H1 (cell line): ENCODE data around the gene USH1C. TPM values are rescaled to one million over a fixed set of nuclear protein-coding genes. Genes with fewer than 3 reads are reported as not detected.

Experiments used
- CTCF ChIA-PET: fragments of 300-600 bp; sonication (Branson Sonifier 250); formaldehyde crosslinking; loops from one replicate; lab custom pipeline; 2021; ENCODE audit not compliant: partially characterized antibody; lab: Charles Lee
- POLR2A ChIA-PET: fragments of 300-600 bp; sonication (Branson Sonifier 250); formaldehyde crosslinking; loops from one replicate; lab custom pipeline; 2021; ENCODE audit warnings: inconsistent platforms; ENCODE audit not compliant: partially characterized antibody; lab: Charles Lee
- DNase-seq, 2 experiments: peaks; one replicate each; pipeline versions ENCODE4 v3.0.0 to v3.0.0-alpha.2; 2010 to 2022; ENCODE audit warnings: low spot score in 2 of 2, low read depth in 1 of 2, mixed read lengths in 1 of 2
- FAIRE-seq: peaks from 2 replicates; lab custom pipeline; 2011; peaks lifted over from hg19 to GRCh38; lab: Jason Lieb, UNC
- H2AFZ ChIP-seq: 2 replicates; pipeline ENCODE4 v1.8.1; 2012; ENCODE audit warnings: low read length, inconsistent platforms
- H2AK5ac ChIP-seq: 2 replicates; pipeline ENCODE4 v1.6.1; 2013; ENCODE audit warnings: low read depth, low read length
- H2BK120ac ChIP-seq: replicated peaks from 2 replicates; pipeline ENCODE3; 2013; ENCODE audit warnings: low read depth, low read length, inconsistent platforms
- H2BK12ac ChIP-seq: 2 replicates; pipeline ENCODE4 v1.6.1; 2013; ENCODE audit warnings: low read depth, low read length
- H2BK15ac ChIP-seq: 2 replicates; pipeline ENCODE4 v1.6.1; 2013; ENCODE audit warnings: low read length
- H2BK20ac ChIP-seq: 2 replicates; pipeline ENCODE4 v1.6.1; 2013; ENCODE audit warnings: low read length
- H2BK5ac ChIP-seq: 2 replicates; pipeline ENCODE4 v1.6.1; 2013; ENCODE audit warnings: low read depth, low read length
- H3K14ac ChIP-seq: 2 replicates; pipeline ENCODE4 v1.6.1; 2013; ENCODE audit warnings: inconsistent platforms; ENCODE audit not compliant: insufficient read length
- H3K18ac ChIP-seq: 2 replicates; pipeline ENCODE4 v1.6.1; 2013; ENCODE audit warnings: low read length; ENCODE audit errors: extremely low read depth
- H3K23ac ChIP-seq: 2 replicates; pipeline ENCODE4 v1.6.1; 2013; ENCODE audit warnings: inconsistent platforms; ENCODE audit not compliant: insufficient read length
- H3K23me2 ChIP-seq: 2 replicates; pipeline ENCODE4 v1.6.1; 2013; ENCODE audit warnings: low read depth, low read length
- H3K27ac ChIP-seq: 2 replicates; pipeline ENCODE4 v1.6.1; 2011; ENCODE audit warnings: low read depth, low read length, inconsistent platforms
- H3K27me3 ChIP-seq, 4 experiments: replicated peaks in 1 of 4; 1 replicate in 1 of 4; 2 replicates in 3 of 4; pipeline versions ENCODE4 v1.6.1 to v1.8.1; 2011 to 2013; ENCODE audit warnings: low read length in 3 of 4, mild to moderate bottlenecking in 3 of 4, inconsistent platforms in 2 of 4, mixed read lengths in 2 of 4, moderate library complexity in 1 of 4; ENCODE audit not compliant: control insufficient read depth in 3 of 4, insufficient read depth in 3 of 4; ENCODE audit errors: extremely low read depth in 1 of 4
- H3K36me3 ChIP-seq, 4 experiments: 2 replicates each; pipeline versions ENCODE4 v1.6.1 to v1.8.1; 2011 to 2013; ENCODE audit warnings: mild to moderate bottlenecking in 4 of 4, low read length in 3 of 4, moderate library complexity in 2 of 4, control low read depth in 1 of 4, inconsistent platforms in 1 of 4; ENCODE audit not compliant: insufficient read depth in 4 of 4, control insufficient read depth in 2 of 4
- H3K4ac ChIP-seq: replicated peaks from 2 replicates; pipeline ENCODE3; 2013; ENCODE audit warnings: low read length, low read depth, mixed read lengths, inconsistent platforms; ENCODE audit not compliant: insufficient read length
- H3K4me1 ChIP-seq, 4 experiments: replicated peaks in 1 of 4; 1 replicate in 1 of 4; 2 replicates in 3 of 4; pipeline versions ENCODE4 v1.6.1 to v1.8.1; 2011 to 2013; ENCODE audit warnings: low read length in 3 of 4, inconsistent platforms in 2 of 4, mixed read lengths in 1 of 4; ENCODE audit not compliant: insufficient read depth in 4 of 4, control insufficient read depth in 3 of 4
- H3K4me2 ChIP-seq, 2 experiments: 2 replicates each; pipeline versions ENCODE4 v1.6.1 to v1.8.1; 2011 to 2013; ENCODE audit warnings: low read depth in 2 of 2, low read length in 2 of 2, control low read depth in 1 of 2, inconsistent platforms in 1 of 2, mild to moderate bottlenecking in 1 of 2; ENCODE audit not compliant: insufficient read depth in 1 of 2
- H3K4me3 ChIP-seq, 4 experiments: fragments of 200-600, 300-600 bp in 1 of 4; sonication (generic), shearing (Covaris generic), sonication (Bioruptor Twin) in 1 of 4; 2 replicates each; pipeline versions ENCODE4 v1.5.1 to v1.8.1; 2011 to 2016; ENCODE audit warnings: low read length in 4 of 4, low read depth in 3 of 4, control low read depth in 2 of 4, inconsistent platforms in 2 of 4, mild to moderate bottlenecking in 2 of 4, mixed read lengths in 1 of 4, moderate library complexity in 1 of 4; ENCODE audit not compliant: insufficient read depth in 2 of 4; ENCODE audit errors: extremely low read depth in 1 of 4
- H3K56ac ChIP-seq: replicated peaks from 2 replicates; pipeline ENCODE3; 2013; ENCODE audit warnings: low read depth, mild to moderate bottlenecking, mixed read lengths, low read length, inconsistent platforms; ENCODE audit not compliant: insufficient read length
- H3K79me1 ChIP-seq: 2 replicates; pipeline ENCODE4 v1.6.1; 2013; ENCODE audit warnings: low read depth, low read length, control low read depth
- H3K79me2 ChIP-seq, 2 experiments: 2 replicates each; pipeline versions ENCODE4 v1.6.1 to v1.8.1; 2012 to 2013; ENCODE audit warnings: low read length in 2 of 2, mild to moderate bottlenecking in 2 of 2, inconsistent platforms in 1 of 2; ENCODE audit not compliant: insufficient read depth in 2 of 2, control insufficient read depth in 1 of 2
- H3K9ac ChIP-seq, 4 experiments: replicated peaks in 1 of 4; 1 replicate in 1 of 4; 2 replicates in 3 of 4; pipeline versions ENCODE4 v1.6.1 to v1.8.1; 2011 to 2013; ENCODE audit warnings: low read depth in 3 of 4, low read length in 3 of 4, control low read depth in 2 of 4, mild to moderate bottlenecking in 2 of 4, moderate library complexity in 2 of 4, inconsistent platforms in 1 of 4; ENCODE audit errors: extremely low read depth in 1 of 4
- H3K9me3 ChIP-seq, 2 experiments: 2 replicates each; pipeline versions ENCODE4 v1.6.1 to v1.8.1; 2012 to 2013; ENCODE audit warnings: mild to moderate bottlenecking in 2 of 2, moderate library complexity in 2 of 2, control low read depth in 1 of 2, inconsistent platforms in 1 of 2, low read depth in 1 of 2, low read length in 1 of 2, mixed read lengths in 1 of 2; ENCODE audit not compliant: insufficient read depth in 2 of 2
- H4K20me1 ChIP-seq, 2 experiments: replicated peaks in 1 of 2; 2 replicates each; pipeline versions ENCODE3 to v1.8.1; 2011 to 2013; ENCODE audit warnings: inconsistent platforms in 2 of 2, low read length in 2 of 2, mild to moderate bottlenecking in 1 of 2; ENCODE audit not compliant: insufficient read depth in 2 of 2, control insufficient read depth in 1 of 2
- H4K5ac ChIP-seq: 2 replicates; pipeline ENCODE4 v1.6.1; 2013; ENCODE audit warnings: low read length, low read depth, mixed read lengths, inconsistent platforms; ENCODE audit not compliant: insufficient read length
- H4K8ac ChIP-seq: 2 replicates; pipeline ENCODE4 v1.8.0; 2013; ENCODE audit warnings: mild to moderate bottlenecking, moderate library complexity, low read length, inconsistent platforms; ENCODE audit not compliant: insufficient read depth; ENCODE audit errors: extremely low read depth
- H4K91ac ChIP-seq: replicated peaks from 2 replicates; pipeline ENCODE3; 2013; ENCODE audit warnings: low read length, mixed read lengths, inconsistent platforms; ENCODE audit not compliant: insufficient read length
- BACH1 ChIP-seq: IDR thresholded peaks from 2 replicates; pipeline ENCODE4 v1.6.1; 2012; ENCODE audit warnings: low read length, improper control_type of control experiment
- CBX8 ChIP-seq: fragments of 300-800, 300-1000 bp; sonication (generic); IDR thresholded peaks from 2 replicates; pipeline ENCODE4 v1.7.1; 2016; ENCODE audit warnings: low read depth, low read length, borderline replicate concordance
- CHD2 ChIP-seq: IDR thresholded peaks from 2 replicates; pipeline ENCODE4 v1.6.1; 2012; ENCODE audit warnings: low read length, improper control_type of control experiment
- CTBP2 ChIP-seq: IDR thresholded peaks from 2 replicates; pipeline ENCODE4 v1.7.0; 2011; ENCODE audit warnings: borderline replicate concordance, mild to moderate bottlenecking, moderate library complexity, mixed read lengths, low read length; ENCODE audit not compliant: insufficient read depth, insufficient read length
- GABPA ChIP-seq: IDR thresholded peaks from 2 replicates; pipeline ENCODE4 v1.6.1; 2011; ENCODE audit warnings: mild to moderate bottlenecking, low read length, moderate library complexity, borderline replicate concordance; ENCODE audit not compliant: insufficient read depth
- KDM5A ChIP-seq: fragments of 200-600 bp; IDR thresholded peaks from 2 replicates; pipeline ENCODE4 v1.7.1; 2012; ENCODE audit warnings: mild to moderate bottlenecking, low read length, inconsistent platforms, mixed read lengths
- MAFK ChIP-seq: IDR thresholded peaks from 2 replicates; pipeline ENCODE4 v1.6.1; 2012; ENCODE audit warnings: low read depth, mild to moderate bottlenecking, improper control_type of control experiment, low read length
- MAX ChIP-seq: IDR thresholded peaks from 2 replicates; pipeline ENCODE4 v1.6.1; 2012; ENCODE audit warnings: inconsistent platforms
- POLR2AphosphoS5 ChIP-seq: IDR thresholded peaks from 2 replicates; pipeline ENCODE4 v1.6.1; 2011; ENCODE audit warnings: low read depth, low read length
- RAD21 ChIP-seq, 2 experiments: IDR thresholded peaks in 1 of 2; conservative IDR thresholded peaks in 1 of 2; 2 replicates each; pipeline ENCODE4 v1.6.1; 2011; ENCODE audit warnings: low read depth in 2 of 2, low read length in 2 of 2, improper control_type of control experiment in 1 of 2, inconsistent platforms in 1 of 2, mild to moderate bottlenecking in 1 of 2, moderate library complexity in 1 of 2
- SP1 ChIP-seq: IDR thresholded peaks from 2 replicates; pipeline ENCODE4 v1.6.1; 2011; ENCODE audit warnings: low read depth, low read length
- TAF7 ChIP-seq: optimal IDR thresholded peaks from 2 replicates; pipeline ENCODE3; 2011; ENCODE audit warnings: low read depth, mild to moderate bottlenecking, inconsistent platforms, low read length, moderate library complexity, borderline replicate concordance
- USF2 ChIP-seq: IDR thresholded peaks from 2 replicates; pipeline ENCODE4 v1.6.1; 2011; ENCODE audit warnings: low read length, improper control_type of control experiment
- WGBS, 2 experiments: shearing (Covaris generic) in 1 of 2; methylation state at CpG; one replicate each; pipeline versions ENCODE4 v1.1.6 to v1.1.7; 2013 to 2015; ENCODE audit warnings: low lambda C conversion rate in 2 of 2, mixed read lengths in 2 of 2, inconsistent platforms in 1 of 2, low coverage in 1 of 2, missing lambda C conversion rate in 1 of 2; ENCODE audit not compliant: insufficient replicate concordance in 2 of 2, insufficient coverage in 1 of 2, insufficient read length in 1 of 2; ENCODE audit errors: extremely low coverage in 1 of 2, missing lambda C conversion rate in 1 of 2; 5-methylcytosine and 5-hydroxymethylcytosine counted together
- polyA plus RNA-seq, 7 experiments: library from polyadenylated mRNA; depleted of rRNA in 3 of 7; stranded (reverse) in 5 of 7; unstranded in 2 of 7; fragments of >200 nt in 5 of 7; fragments of 200-250 nt in 2 of 7; gene quantifications; 1 replicate in 5 of 7; 2 replicates in 1 of 7; 4 replicates in 1 of 7; pipeline versions ENCODE4 v1.2.1 to v1.2.3, GENCODE V29; 2011 to 2013; ENCODE audit warnings: missing spikeins in 2 of 7, mixed read lengths in 2 of 7
- total RNA-seq: library from RNA; stranded (reverse); fragmentation: NEBNext Ultra II Directional; extraction: Animal tissue kit (Norgen Biotek cat#: 25700); gene quantifications from 2 replicates; pipeline ENCODE4 v1.2.1, GENCODE V29; 2021

The USH1C gene
- total and polyA plus RNA-seq, 2 of the 8 experiments (the other 6 are each of a cell fraction or from before 2014, with no cell fraction given): 1.3 to 1.6 TPM

GRCh38 chr11:17478070-17478469 is 66.1 kb downstream of the USH1C start:
- H3K4ac ChIP-seq: no peak overlapping the region
- H2BK120ac ChIP-seq: no peak overlapping the region
- no peak overlapping the region for H3K23ac ChIP-seq
- H3K36me3 ChIP-seq: no peaks in the 10 kb centered on the region
- no peaks in the 10 kb centered on the region for H3K79me1 ChIP-seq
- no peak overlapping the region for H3K4me2 ChIP-seq
- no peak overlapping the region for H2BK12ac ChIP-seq
- no peak overlapping the region for H3K18ac ChIP-seq
- no peaks in the 10 kb centered on the region for H3K9me3 ChIP-seq
- H3K79me2 ChIP-seq: no peaks in the 10 kb centered on the region
- H4K5ac ChIP-seq: no peak overlapping the region
- H3K4me3 ChIP-seq: no peak overlapping the region
- H2AK5ac ChIP-seq: no peak overlapping the region
- H4K8ac ChIP-seq: no peak overlapping the region
- H2BK15ac ChIP-seq: no peak overlapping the region
- H3K14ac ChIP-seq: no peak overlapping the region
- WGBS, 2 experiments: 66% methylated on average over 6 of the region's 6 CpGs; no CpG with 5 or more reads in 1 of the 2 experiments
- H3K9ac ChIP-seq: no peak overlapping the region
- H3K27me3 ChIP-seq: peaks cover 32 to 59% (median 54%) of the 10 kb centered on the region in 4 experiments
- no peak overlapping the region for H2BK20ac ChIP-seq
- H3K23me2 ChIP-seq: peaks cover 12% of the 10 kb centered on the region
- CTCF ChIA-PET: interaction anchor here (1.1 to 10.1 kb wide), 4 partner anchors 20 to 94 kb away, joined by 3 to 111 read pairs (median 4); partner anchors contain the start of gene KCNJ11
- DNase-seq: no peak
- peaks cover 0 to 7% of the 10 kb centered on the region in 2 experiments for H4K20me1 ChIP-seq
- peaks cover 4 to 10% (median 8%) of the 10 kb centered on the region in 4 experiments; a peak in 6 of 7 replicates for H3K4me1 ChIP-seq
- H2BK5ac ChIP-seq: no peak overlapping the region
- H3K56ac ChIP-seq: no peak overlapping the region
- no peak overlapping the region for H3K27ac ChIP-seq
- H4K91ac ChIP-seq: no peak overlapping the region
- no peak overlapping the region for H2AFZ ChIP-seq
- FAIRE-seq: no peak
- POLR2A ChIA-PET: interaction anchor here (0.8 to 1.9 kb wide), 3 partner anchors 14 to 20 kb away, joined by 3 to 6 read pairs (median 3); no protein-coding TSS in a partner anchor
- no peak for TF ChIP-seq MAFK
- no peak for TF ChIP-seq KDM5A
- no peak for TF ChIP-seq SP1
- no peak for TF ChIP-seq CTBP2
- no peak for TF ChIP-seq POLR2AphosphoS5
- TF ChIP-seq GABPA: no peak
- no peak for TF ChIP-seq USF2
- TF ChIP-seq BACH1: no peak
- TF ChIP-seq TAF7: no peak
- no peak for TF ChIP-seq CHD2
- TF ChIP-seq RAD21 (IDR thresholded peaks at IDR 0.05 in 1 of 2, conservative IDR thresholded peaks at IDR 0.05 in 1 of 2; ENCODE audit: low read depth in 2 of 2, low read length in 2 of 2): no peak
- no peak for TF ChIP-seq CBX8
- TF ChIP-seq MAX: no peak
